AG09319 (cell line): ENCODE results near the gene CASP10.
"Not testable (repeated sequence)": the region's sequence is repeated elsewhere in the genome, so short reads cannot be mapped to it uniquely, and the experiment has no call there.

ENCODE experiments used
- DNase-seq: peaks from one replicate; pipeline ENCODE4 v3.0.0-alpha.2; 2010; ENCODE audit warnings: low read depth; ENCODE audit errors: extremely low read depth
- TF ChIP-seq, protein P1 (sequence below): IDR thresholded peaks from 2 replicates; pipeline ENCODE4 v1.5.1; 2011; ENCODE audit warnings: low read depth, mild to moderate bottlenecking, inconsistent platforms, low read length, moderate library complexity

The CASP10 gene

DNA sequence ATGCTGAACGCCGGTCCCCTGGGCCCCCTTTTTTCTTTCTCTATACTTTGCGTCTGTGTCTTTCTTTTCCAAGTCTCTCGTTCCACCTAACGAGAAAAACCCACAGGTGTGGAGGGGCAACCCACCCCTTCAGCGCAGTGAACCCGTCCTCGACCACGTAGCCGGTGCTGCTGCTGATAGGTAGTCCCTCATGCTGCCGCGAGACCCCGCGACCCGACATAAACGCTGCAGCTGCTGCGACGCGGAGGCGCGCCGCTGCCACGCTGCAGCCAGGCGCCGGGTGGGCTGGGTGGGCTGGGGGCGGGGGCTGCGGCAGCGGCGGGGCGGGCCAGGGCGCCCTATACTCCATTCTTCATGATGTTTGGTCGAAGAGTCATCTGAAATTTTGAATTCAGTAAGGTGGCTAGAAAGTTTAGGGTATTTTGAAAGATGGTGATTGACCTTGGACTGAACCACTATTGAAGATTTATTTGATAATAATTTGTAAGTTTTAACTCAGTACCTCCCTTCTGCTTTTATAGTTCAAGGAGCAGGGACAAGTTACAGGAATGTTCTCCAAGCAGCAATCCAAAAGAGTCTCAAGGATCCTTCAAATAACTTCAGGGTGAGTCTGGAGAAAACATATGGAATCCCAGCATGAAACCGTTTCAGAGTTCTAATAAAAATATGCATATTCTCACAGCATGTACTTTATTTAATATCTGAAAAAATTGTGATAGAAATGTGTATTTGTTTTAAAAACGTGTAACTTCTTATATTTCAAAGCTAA is 42.9 kb upstream of the CASP10 start:
- TF ChIP-seq, protein P1, sequence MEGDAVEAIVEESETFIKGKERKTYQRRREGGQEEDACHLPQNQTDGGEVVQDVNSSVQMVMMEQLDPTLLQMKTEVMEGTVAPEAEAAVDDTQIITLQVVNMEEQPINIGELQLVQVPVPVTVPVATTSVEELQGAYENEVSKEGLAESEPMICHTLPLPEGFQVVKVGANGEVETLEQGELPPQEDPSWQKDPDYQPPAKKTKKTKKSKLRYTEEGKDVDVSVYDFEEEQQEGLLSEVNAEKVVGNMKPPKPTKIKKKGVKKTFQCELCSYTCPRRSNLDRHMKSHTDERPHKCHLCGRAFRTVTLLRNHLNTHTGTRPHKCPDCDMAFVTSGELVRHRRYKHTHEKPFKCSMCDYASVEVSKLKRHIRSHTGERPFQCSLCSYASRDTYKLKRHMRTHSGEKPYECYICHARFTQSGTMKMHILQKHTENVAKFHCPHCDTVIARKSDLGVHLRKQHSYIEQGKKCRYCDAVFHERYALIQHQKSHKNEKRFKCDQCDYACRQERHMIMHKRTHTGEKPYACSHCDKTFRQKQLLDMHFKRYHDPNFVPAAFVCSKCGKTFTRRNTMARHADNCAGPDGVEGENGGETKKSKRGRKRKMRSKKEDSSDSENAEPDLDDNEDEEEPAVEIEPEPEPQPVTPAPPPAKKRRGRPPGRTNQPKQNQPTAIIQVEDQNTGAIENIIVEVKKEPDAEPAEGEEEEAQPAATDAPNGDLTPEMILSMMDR: no peak
- no peak for DNase-seq

DNA sequence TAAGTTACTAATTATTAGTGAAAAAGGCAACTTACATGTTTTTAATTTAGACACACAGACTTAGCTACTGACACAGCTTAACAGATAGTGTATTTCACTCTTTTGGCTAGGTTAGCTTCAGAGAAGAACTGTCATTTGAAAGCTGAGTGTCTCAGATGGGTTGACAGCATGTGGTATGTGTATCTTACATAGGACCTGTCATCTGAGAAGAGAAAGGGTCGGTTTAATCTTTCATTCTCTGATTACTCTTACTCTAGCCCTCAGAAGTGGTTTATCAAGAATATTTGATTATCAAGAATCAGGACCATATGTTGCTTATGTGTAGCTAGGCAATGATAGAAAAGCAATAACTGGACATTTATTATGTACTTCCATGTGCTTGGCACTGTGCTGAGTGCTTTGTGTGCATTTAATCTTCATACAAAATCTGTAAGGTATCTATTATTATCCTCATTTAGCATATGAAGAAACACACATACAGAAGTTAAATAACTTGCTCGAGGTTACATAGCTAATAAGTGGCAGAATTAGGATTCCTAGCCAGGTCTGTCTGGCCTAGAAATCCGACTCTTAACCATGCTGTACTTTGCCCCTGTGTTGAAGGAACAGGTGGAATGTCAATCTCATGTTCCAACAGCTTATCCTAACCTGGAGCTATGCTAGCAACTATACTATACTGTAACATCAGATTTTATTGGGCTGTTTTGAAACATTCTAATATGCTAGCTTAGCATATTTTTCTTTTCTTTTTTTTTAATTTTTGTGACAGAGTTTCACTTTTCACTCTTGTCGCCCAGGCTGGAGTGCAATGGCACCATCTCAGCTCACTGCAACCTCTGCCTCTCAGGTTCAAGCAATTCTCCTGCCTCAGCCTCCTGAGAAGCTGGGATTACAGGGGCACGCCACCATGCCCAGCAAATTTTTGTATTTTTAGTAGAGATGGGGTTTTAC is 38.6 kb upstream of the CASP10 start:
- TF ChIP-seq, protein P1: no peak
- no peak for DNase-seq

DNA sequence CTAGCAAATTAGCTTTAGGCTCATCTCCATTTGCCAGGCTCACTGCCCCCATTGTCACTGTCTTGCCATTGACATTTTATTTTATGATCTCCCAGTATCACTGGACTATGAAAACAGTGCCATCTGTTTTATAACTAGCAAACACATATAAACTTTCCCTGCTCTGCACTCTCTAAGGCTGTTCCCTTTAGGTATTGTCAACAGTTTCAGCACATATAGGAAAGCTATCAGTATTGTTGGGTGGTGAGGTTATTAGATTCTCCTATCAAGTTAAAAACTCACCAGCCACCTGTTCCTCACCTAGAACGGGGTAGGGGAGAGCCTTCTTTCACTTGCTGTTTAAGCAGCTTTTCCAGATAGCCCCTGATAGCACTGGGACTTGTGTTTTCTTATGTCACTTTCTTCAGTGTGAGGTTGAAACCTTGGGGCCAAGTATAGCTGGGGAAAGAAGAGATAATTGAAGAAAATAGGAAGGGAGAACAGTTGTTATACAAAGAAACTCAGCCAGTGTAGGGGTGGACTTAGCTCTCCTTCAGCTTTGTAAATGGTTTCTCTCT is 34.4 kb upstream of the CASP10 start:
- DNase-seq: no peak
- TF ChIP-seq, protein P1: no peak

DNA sequence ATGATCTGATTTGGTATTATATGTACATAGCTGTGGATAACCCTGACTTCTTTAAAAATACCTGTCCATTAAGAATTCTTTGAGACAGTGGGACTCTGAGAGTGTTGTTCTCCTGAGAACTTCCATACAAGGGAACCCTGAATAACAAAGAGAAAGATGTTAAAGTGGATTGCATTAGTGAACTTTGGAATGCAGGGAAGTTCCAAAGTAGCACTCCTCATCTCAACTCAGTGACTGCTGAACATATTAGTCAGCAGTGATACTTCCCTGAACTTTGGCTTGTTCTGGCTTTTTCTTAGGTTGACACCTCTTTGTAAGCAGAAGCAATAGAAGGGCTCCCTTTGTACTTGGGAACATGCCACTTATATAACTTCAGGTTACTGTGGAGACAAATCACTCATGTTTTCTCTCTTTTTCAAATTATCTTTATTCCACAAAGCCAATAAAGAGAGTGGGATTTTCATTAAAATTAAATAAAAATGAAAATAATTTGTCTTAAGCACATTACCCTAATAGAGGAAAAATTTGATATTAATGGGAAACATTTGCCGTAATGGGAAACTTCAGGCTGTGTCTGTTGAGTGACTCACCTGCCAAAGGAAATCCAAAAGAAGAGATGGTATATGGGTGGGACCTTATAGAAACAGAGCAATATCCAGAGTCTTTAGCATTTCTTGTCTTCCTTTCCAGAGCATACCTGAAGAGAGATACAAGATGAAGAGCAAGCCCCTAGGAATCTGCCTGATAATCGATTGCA is 33.7 kb upstream of the CASP10 start:
- TF ChIP-seq, protein P1: no peak
- DNase-seq: no peak

DNA sequence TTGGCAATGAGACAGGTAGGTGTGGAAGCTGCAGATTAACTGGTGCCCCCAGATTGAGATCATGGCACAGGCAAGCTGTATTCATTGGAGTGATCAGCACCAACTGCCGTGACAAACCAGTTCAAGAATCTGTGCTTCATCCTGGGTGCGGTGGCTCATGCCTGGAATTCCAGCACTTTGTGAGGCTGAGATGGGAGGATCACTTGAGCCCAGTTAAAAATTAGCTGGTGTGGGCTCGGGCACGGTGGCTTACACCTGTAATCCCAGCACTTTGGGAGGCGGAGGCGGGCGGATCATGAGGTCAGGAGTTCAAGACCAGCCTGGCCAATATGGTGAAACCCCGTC is 33.1 kb upstream of the CASP10 start:
- not testable (repeated sequence) for DNase-seq

DNA sequence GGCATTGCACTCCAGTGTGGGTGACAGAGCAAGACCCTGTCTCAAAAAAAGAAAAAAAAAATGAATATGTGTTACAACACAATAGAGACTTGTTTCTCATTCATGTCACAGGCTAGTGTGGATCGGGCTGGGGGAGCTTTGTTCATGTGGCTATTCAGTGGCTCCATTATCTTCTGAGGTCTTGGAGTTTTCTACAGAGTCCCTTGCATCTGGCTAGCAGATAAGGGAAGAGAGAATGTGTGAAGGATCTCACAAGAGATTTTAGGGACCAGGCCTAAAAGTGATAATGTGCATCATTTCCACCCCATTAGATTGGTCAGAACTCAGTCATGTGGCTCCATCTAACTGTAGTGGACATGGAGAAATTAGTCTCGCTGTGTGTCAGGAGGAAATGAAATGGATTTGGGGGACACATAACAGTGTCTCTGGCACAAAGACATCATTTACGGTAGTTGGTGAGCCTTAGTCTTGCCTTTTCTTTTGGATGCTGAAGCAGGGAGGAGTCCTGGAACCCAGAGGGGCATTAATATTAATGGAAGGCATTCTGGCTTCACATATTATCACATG is 32.4 kb upstream of the CASP10 start:
- TF ChIP-seq, protein P1: no peak
- DNase-seq: no peak
